Amniotic stem cell (primary cell): ENCODE measurements around the gene EFNB3.

Experiments used
- DNase-seq: peaks from one replicate; lab custom pipeline; 2025; lab: John Stamatoyannopoulos, UW

EFNB3 gene

GRCh38 chr17:7700510-7700909 is 4.5 kb upstream of the EFNB3 start:
- DNase-seq, result no peak

- DNase-seq, result no peak
Measured at GRCh38 chr17:7701681-7702080, 3.3 kb upstream of the EFNB3 start.

- DNase-seq, result no peak
Measured at GRCh38 chr17:7702776-7703175, 2.2 kb upstream of the EFNB3 start.

GRCh38 chr17:7703584-7704479 is 1.2 kb upstream of the EFNB3 start:
- no peak for DNase-seq

GRCh38 chr17:7705269-7706255 is 560 bp downstream of the EFNB3 start:
- no peak for DNase-seq

GRCh38 chr17:7706631-7707354 is 1.8 kb downstream of the EFNB3 start:
- no peak for DNase-seq

- no peak for DNase-seq
Measured at GRCh38 chr17:7707446-7707845, 2.4 kb downstream of the EFNB3 start.

- DNase-seq, result no peak
Measured at GRCh38 chr17:7707858-7708750, 3.1 kb downstream of the EFNB3 start.

GRCh38 chr17:7709031-7709430 is 4.0 kb downstream of the EFNB3 start:
- no peak for DNase-seq

GRCh38 chr17:7710301-7710700 is 5.3 kb downstream of the EFNB3 start:
- DNase-seq, result no peak

- DNase-seq, result no peak
Measured at GRCh38 chr17:7711051-7711755, 6.2 kb downstream of the EFNB3 start.

GRCh38 chr17:7712111-7712771 is 7.2 kb downstream of the EFNB3 start:
- DNase-seq, result no peak

GRCh38 chr17:7713782-7714181 is 8.8 kb downstream of the EFNB3 start:
- DNase-seq, result no peak

- DNase-seq, result no peak
Measured at GRCh38 chr17:7714721-7715594, 10.0 kb downstream of the EFNB3 start.

GRCh38 chr17:7715936-7716886 is 11.2 kb downstream of the EFNB3 start:
- no peak for DNase-seq

- DNase-seq, result peak; percentile 72
Measured at GRCh38 chr17:7716901-7717755, 12.1 kb downstream of the EFNB3 start, which contains the start of gene DNAH2. TSS of gene DNAH2 (plus strand) at chr17:7717744. CDS start at chr17:7719735, 1,991 bp downstream.
